Endothelial cell of umbilical vein (primary cell): ENCODE results near the gene SCN5A. TPM values are rescaled to one million over a fixed set of nuclear protein-coding genes. Genes with fewer than 3 reads are reported as not detected.

Source experiments
- BruUV-seq: library from RNA; stranded (reverse); fragments of 400-500 nt; replicated peaks from 2 replicates; lab custom pipeline; 2021; lab: Mats Ljungman, UMichigan
- CTCF ChIA-PET: fragments of 300-600, 350-600 bp; sonication (Branson Sonifier 250); formaldehyde crosslinking; loops from one replicate; lab custom pipeline; 2021; ENCODE audit warnings: antibody characterized with exemption, inconsistent platforms; lab: Charles Lee
- POLR2A ChIA-PET: fragments of 300-600, 350-600 bp; sonication (Branson Sonifier 250); formaldehyde crosslinking; loops from one replicate; lab custom pipeline; 2021; ENCODE audit warnings: antibody characterized with exemption, inconsistent platforms; lab: Charles Lee
- DNase-seq: peaks from one replicate; pipeline ENCODE4 v3.0.0-alpha.2; 2011; ENCODE audit warnings: low read depth, low spot score
- FAIRE-seq: peaks from 2 replicates; lab custom pipeline; 2011; peaks lifted over from hg19 to GRCh38; lab: Jason Lieb, UNC
- H2AFZ ChIP-seq: 2 replicates; pipeline ENCODE4 v1.6.0; 2012; ENCODE audit warnings: low read depth, low read length, control low read depth, inconsistent platforms
- H3K27ac ChIP-seq: 2 replicates; pipeline ENCODE4 v1.5.1; 2011; ENCODE audit warnings: low read depth, mild to moderate bottlenecking, control low read depth, low read length, moderate library complexity; ENCODE audit not compliant: insufficient read depth
- H3K27me3 ChIP-seq, 2 experiments: 2 replicates each; pipeline versions ENCODE4 v1.6.0 to v1.6.1; 2011; ENCODE audit warnings: low read length in 2 of 2, mixed read lengths in 1 of 2; ENCODE audit not compliant: control insufficient read depth in 2 of 2, insufficient read depth in 2 of 2
- H3K36me3 ChIP-seq, 2 experiments: 2 replicates in 1 of 2; 3 replicates in 1 of 2; pipeline ENCODE4 v1.5.1; 2011; ENCODE audit warnings: low read length in 2 of 2, mild to moderate bottlenecking in 1 of 2, moderate library complexity in 1 of 2; ENCODE audit not compliant: control insufficient read depth in 2 of 2, insufficient read depth in 2 of 2; ENCODE audit errors: extremely low read depth in 1 of 2
- H3K4me1 ChIP-seq: 3 replicates; pipeline ENCODE4 v1.5.1; 2011; ENCODE audit warnings: mild to moderate bottlenecking, low read length; ENCODE audit not compliant: control insufficient read depth, insufficient read depth; ENCODE audit errors: extremely low read depth
- H3K4me2 ChIP-seq: 2 replicates; pipeline ENCODE4 v1.6.1; 2011; ENCODE audit warnings: low read length, control low read depth, mixed read lengths; ENCODE audit not compliant: insufficient read depth
- H3K4me3 ChIP-seq, 3 experiments: fragments of 200-600 bp in 1 of 3; sonication (generic), shearing (Covaris generic) in 1 of 3; replicated peaks in 1 of 3; 2 replicates each; pipeline ENCODE4 v1.5.1; 2011 to 2016; ENCODE audit warnings: control low read depth in 3 of 3, low read length in 3 of 3, mild to moderate bottlenecking in 2 of 3, inconsistent platforms in 1 of 3, low read depth in 1 of 3, moderate library complexity in 1 of 3; ENCODE audit not compliant: insufficient read depth in 1 of 3
- H3K79me2 ChIP-seq: 2 replicates; pipeline ENCODE4 v1.6.0; 2012; ENCODE audit warnings: low read length, inconsistent platforms; ENCODE audit not compliant: control insufficient read depth, insufficient read depth
- H3K9ac ChIP-seq: replicated peaks from 2 replicates; pipeline ENCODE3; 2011; ENCODE audit warnings: low read length, control low read depth; ENCODE audit not compliant: insufficient read depth; ENCODE audit errors: extremely low read depth
- H3K9me1 ChIP-seq: replicated peaks from 3 replicates; pipeline ENCODE4 v1.6.0; 2011; ENCODE audit warnings: mild to moderate bottlenecking, low read length; ENCODE audit not compliant: control insufficient read depth, insufficient read depth; ENCODE audit errors: extremely low read depth
- H3K9me3 ChIP-seq: replicated peaks from 2 replicates; pipeline ENCODE4 v1.5.1; 2012; ENCODE audit warnings: low read length, inconsistent platforms; ENCODE audit not compliant: control insufficient read depth, insufficient read depth
- H4K20me1 ChIP-seq: replicated peaks from 2 replicates; pipeline ENCODE3; 2011; ENCODE audit warnings: mild to moderate bottlenecking, low read length; ENCODE audit not compliant: control insufficient read depth, insufficient read depth; ENCODE audit errors: extremely low read depth
- CTCF ChIP-seq, 2 donors: IDR thresholded peaks; 1 replicate in 1 of 2; 2 replicates in 1 of 2; pipeline ENCODE4 v1.5.1; 2011; ENCODE audit warnings: low read length in 2 of 2, mild to moderate bottlenecking in 2 of 2, moderate library complexity in 2 of 2, control low read depth in 1 of 2, inconsistent platforms in 1 of 2, low read depth in 1 of 2; ENCODE audit not compliant: insufficient read depth in 1 of 2; ENCODE audit errors: extremely low read depth in 1 of 2
- FOS ChIP-seq: IDR thresholded peaks from 2 replicates; pipeline ENCODE4 v1.6.1; 2011; ENCODE audit warnings: mild to moderate bottlenecking, low read length, moderate library complexity, borderline replicate concordance; ENCODE audit not compliant: insufficient read depth
- GATA2 ChIP-seq: IDR thresholded peaks from 2 replicates; pipeline ENCODE4 v1.7.0; 2011; ENCODE audit warnings: low read depth, mild to moderate bottlenecking, moderate library complexity, mixed read lengths, low read length; ENCODE audit not compliant: insufficient read length, insufficient read depth
- JUN ChIP-seq: IDR thresholded peaks from 2 replicates; pipeline ENCODE4 v1.6.1; 2011; ENCODE audit warnings: borderline replicate concordance, low read depth; ENCODE audit not compliant: insufficient read length, insufficient read depth
- POLR2A ChIP-seq: IDR thresholded peaks from 2 replicates; pipeline ENCODE4 v1.6.1; 2012; ENCODE audit warnings: low read depth, mild to moderate bottlenecking, control low read depth, low read length
- POLR2AphosphoS5 ChIP-seq: IDR thresholded peaks from 2 replicates; pipeline ENCODE4 v1.6.1; 2012; ENCODE audit warnings: low read depth, mild to moderate bottlenecking, control low read depth, low read length, moderate library complexity; ENCODE audit not compliant: insufficient read depth
- dilution Hi-C: fragments of 300-500 bp; cut with MboI; formaldehyde crosslinking; loops from one replicate; pipeline ENCODE4 v1.15.0; 2019; ENCODE audit warnings: low sequenced_read_pairs; ENCODE audit not compliant: extremely low pct_ligation_motif_present
- intact Hi-C: fragments of 100-400 bp; cut with micrococcal nuclease; formaldehyde crosslinking; loops from one replicate; pipeline ENCODE4 v1.10.0; 2022
- polyA plus RNA-seq, 4 experiments: library from polyadenylated mRNA; depleted of rRNA in 3 of 4; stranded (reverse) in 3 of 4; unstranded in 1 of 4; fragments of >200 nt; gene quantifications; 2 replicates each; pipeline versions ENCODE4 v1.2.1 to v1.2.3, GENCODE V29; 2011 to 2012; ENCODE audit warnings: missing spikeins in 1 of 4
- total RNA-seq: library from RNA; stranded (reverse); gene quantifications from 2 replicates; pipeline ENCODE4 v1.2.3, GENCODE V29; 2021

The SCN5A gene
- total and polyA plus RNA-seq, 2 donors (not counting 3 experiments of a cell fraction or from before 2014, with no cell fraction given), result 2.7 to 20.0 TPM

GRCh38 chr3:38576131-38576525, 73.4 kb downstream of the SCN5A start:
- Histone ChIP-seq H3K9me1 (no peaks in the 10 kb centered on the region), H4K20me1 (no peaks in the 10 kb centered on the region), H3K79me2 (no peaks in the 10 kb centered on the region), H3K4me2 (no peak overlapping the region), H3K27ac (no peak overlapping the region), H3K4me3 (no peak overlapping the region), H3K9me3 (no peaks in the 10 kb centered on the region), H3K36me3 (no peaks in the 10 kb centered on the region), H3K9ac (no peak overlapping the region), H2AFZ (no peak overlapping the region), H3K4me1 (no peaks in the 10 kb centered on the region), H3K27me3 (no peaks in the 10 kb centered on the region)
- no peak for FAIRE-seq
- DNase-seq, result no peak
- intact Hi-C loops, result no loop called here
- no TSS peak for BruUV-seq
- ChIA-PET CTCF (interaction anchor here (1.0 to 1.3 kb wide), 2 partner anchors 54 to 79 kb away, joined by 3 read pairs; no protein-coding TSS in a partner anchor), POLR2A (no interaction called here)
- dilution Hi-C loops, result no loop called here
- TF ChIP-seq GATA2, result no peak
- TF ChIP-seq POLR2A, result no peak
- no peak for TF ChIP-seq FOS
- no peak for TF ChIP-seq POLR2AphosphoS5
- no peak for TF ChIP-seq CTCF (IDR thresholded peaks at IDR 0.05; ENCODE audit: extremely low read depth in 1 of 2, insufficient read depth in 1 of 2, low read depth in 1 of 2, low read length in 2 of 2)
- TF ChIP-seq JUN, result no peak
